ENCODE results near the gene TUBB3. TPM values are rescaled to one million over a fixed set of nuclear protein-coding genes. Genes with fewer than 3 reads are reported as not detected.
"Not testable (repeated sequence)": the region's sequence is repeated elsewhere in the genome, so short reads cannot be mapped to it uniquely, and the experiment has no call there.

Gene TUBB3
- total RNA-seq, 1 donor from 2014 or later = 26.4 TPM

GRCh38 chr16:89964201-89964600 is 41.1 kb downstream of the TUBB3 start:
- Mint-ChIP-seq H3K4me3 (no peak overlapping the region), H3K27ac (no peak overlapping the region), H3K36me3 (peaks cover 20% of the 10 kb centered on the region), H3K4me1 (no peaks in the 10 kb centered on the region), H3K27me3 (ENCODE audit: low read depth) (no peaks in the 10 kb centered on the region), H3K9me3 (peaks cover 4% of the 10 kb centered on the region)
- TF ChIP-seq, protein P1, sequence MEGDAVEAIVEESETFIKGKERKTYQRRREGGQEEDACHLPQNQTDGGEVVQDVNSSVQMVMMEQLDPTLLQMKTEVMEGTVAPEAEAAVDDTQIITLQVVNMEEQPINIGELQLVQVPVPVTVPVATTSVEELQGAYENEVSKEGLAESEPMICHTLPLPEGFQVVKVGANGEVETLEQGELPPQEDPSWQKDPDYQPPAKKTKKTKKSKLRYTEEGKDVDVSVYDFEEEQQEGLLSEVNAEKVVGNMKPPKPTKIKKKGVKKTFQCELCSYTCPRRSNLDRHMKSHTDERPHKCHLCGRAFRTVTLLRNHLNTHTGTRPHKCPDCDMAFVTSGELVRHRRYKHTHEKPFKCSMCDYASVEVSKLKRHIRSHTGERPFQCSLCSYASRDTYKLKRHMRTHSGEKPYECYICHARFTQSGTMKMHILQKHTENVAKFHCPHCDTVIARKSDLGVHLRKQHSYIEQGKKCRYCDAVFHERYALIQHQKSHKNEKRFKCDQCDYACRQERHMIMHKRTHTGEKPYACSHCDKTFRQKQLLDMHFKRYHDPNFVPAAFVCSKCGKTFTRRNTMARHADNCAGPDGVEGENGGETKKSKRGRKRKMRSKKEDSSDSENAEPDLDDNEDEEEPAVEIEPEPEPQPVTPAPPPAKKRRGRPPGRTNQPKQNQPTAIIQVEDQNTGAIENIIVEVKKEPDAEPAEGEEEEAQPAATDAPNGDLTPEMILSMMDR (IDR thresholded peaks at IDR 0.05; ENCODE audit: unreplicated experiment) = no peak
- DNase-seq (ENCODE audit: low spot score in 2 of 2, unreplicated experiment in 2 of 2) = no peak

DNA sequence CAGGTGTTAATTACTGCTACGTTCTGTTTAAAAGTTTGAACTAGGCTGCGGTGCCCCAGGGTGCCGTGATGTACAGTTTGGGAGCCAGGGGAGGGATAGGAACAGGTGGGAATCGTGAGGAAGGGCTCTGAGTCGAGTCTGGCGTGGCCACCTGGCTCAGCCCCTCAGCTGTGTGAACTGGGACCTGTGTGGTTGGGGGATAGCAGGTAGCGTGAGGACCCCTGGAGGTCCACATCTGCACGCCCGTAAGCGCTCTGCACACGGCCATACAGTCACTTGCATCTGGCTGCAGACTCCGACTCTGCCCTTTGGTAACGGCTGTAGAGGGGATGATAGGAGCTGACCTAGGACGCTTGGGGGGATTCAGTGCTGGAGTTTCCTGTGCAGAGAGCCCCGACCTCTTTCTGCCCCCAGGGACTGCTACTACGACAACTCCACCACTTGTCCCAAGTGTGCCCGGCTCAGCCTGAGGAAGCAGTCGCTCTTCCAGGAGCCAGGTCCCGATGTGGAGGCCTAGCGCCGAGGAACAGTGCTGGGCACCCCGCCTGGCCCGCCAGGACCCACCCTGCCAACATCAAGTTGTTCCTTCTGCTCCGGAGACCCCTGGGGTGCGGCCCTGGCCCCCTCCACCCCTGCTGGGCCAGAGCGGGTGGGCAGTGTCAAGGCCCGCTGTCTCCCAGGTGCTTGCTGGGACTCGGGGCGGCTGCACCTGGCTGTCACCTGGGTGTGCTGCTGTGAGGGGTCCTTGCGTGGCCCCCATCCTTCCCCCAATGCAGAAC is 42.5 kb downstream of the TUBB3 start:
- Mint-ChIP-seq H3K27me3 (ENCODE audit: low read depth) (no peaks in the 10 kb centered on the region), H3K9me3 (peaks cover 8% of the 10 kb centered on the region), H3K4me3 (no peak overlapping the region), H3K36me3 (peaks cover 17% of the 10 kb centered on the region), H3K4me1 (no peaks in the 10 kb centered on the region), H3K27ac (peak overlapping the region; percentile 4)
- TF ChIP-seq, protein P1 (IDR thresholded peaks at IDR 0.05; ENCODE audit: unreplicated experiment) = no peak
- DNase-seq (ENCODE audit: low spot score in 2 of 2, unreplicated experiment in 2 of 2) = no peak

- H3K4me3 Mint-ChIP-seq = no peak overlapping the region
- DNase-seq (ENCODE audit: low spot score in 2 of 2, unreplicated experiment in 2 of 2) = no peak
- TF ChIP-seq, protein P1 (IDR thresholded peaks at IDR 0.05; ENCODE audit: unreplicated experiment) = no peak
- peaks cover 12% of the 10 kb centered on the region for H3K9me3 Mint-ChIP-seq
- no peaks in the 10 kb centered on the region for H3K4me1 Mint-ChIP-seq
- H3K27ac Mint-ChIP-seq = no peak overlapping the region
- H3K27me3 Mint-ChIP-seq (ENCODE audit: low read depth) = no peaks in the 10 kb centered on the region
- peaks cover 18% of the 10 kb centered on the region for H3K36me3 Mint-ChIP-seq
Observed at GRCh38 chr16:89966756-89967155, 43.6 kb downstream of the TUBB3 start.

GRCh38 chr16:89967436-89967835 is 44.3 kb downstream of the TUBB3 start:
- Mint-ChIP-seq H3K36me3 (peaks cover 21% of the 10 kb centered on the region), H3K9me3 (peaks cover 12% of the 10 kb centered on the region)
- DNase-seq (ENCODE audit: low spot score in 2 of 2, unreplicated experiment in 2 of 2); H3K4me3 Mint-ChIP-seq; H3K4me1 Mint-ChIP-seq; H3K27ac Mint-ChIP-seq; H3K27me3 Mint-ChIP-seq (ENCODE audit: low read depth): not testable (repeated sequence)

DNA sequence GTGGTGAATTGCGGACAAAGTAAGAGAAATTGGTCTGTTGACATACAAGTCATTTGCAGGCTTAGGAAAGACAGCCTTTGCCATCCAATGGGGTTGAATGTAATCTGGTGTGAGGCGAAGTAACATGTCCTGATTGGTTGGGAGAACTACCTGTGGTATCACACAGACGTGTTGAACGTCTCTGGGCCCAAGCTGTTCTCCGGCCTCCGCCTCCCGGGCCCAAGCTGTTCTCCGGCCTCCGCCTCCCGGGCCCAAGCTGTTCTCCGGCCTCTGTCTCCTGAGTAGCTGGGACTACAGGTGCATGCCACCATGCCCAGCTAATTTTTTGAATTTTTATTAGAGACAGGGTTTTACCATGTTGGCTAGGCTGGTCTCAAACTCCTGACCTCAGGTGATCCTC is 44.9 kb downstream of the TUBB3 start:
- not testable (repeated sequence) for H3K27ac Mint-ChIP-seq; H3K4me1 Mint-ChIP-seq; DNase-seq (ENCODE audit: low spot score in 2 of 2, unreplicated experiment in 2 of 2); H3K27me3 Mint-ChIP-seq (ENCODE audit: low read depth); H3K4me3 Mint-ChIP-seq
- H3K9me3 Mint-ChIP-seq = peaks cover 12% of the 10 kb centered on the region
- H3K36me3 Mint-ChIP-seq = peaks cover 21% of the 10 kb centered on the region

DNA sequence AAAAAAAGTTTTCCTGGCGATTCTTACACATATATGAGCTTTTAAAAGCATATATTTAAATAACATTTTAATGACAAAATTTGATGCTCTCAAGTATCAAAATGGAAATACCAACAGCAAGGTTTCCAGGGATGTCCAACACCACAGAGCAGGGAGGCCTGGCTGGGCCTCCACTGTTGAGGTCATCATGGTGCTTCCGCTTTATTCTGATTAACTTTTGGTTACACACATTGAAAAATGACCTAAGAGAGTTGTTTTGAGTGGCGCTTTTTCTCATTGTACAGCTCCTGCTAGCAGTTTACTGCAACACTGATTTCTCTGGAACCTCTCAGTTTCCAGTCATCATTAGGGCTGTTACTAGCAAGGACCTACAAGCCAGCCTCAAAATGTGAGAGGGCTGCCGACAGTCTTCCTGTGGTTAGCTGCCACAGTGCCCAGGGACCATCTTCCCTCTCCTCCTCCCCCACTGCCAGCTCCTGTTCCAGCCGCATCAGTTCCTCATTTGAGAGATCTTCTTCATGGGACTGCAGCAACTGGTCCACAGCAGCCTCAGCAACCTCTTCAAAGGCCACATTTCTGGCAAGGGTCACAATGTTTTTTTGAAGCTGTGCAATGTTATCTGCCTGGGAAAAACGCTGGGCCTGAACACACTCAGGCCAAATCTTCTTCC is 46.7 kb downstream of the TUBB3 start:
- no peak overlapping the region for H3K4me3 Mint-ChIP-seq
- DNase-seq (ENCODE audit: low spot score in 2 of 2, unreplicated experiment in 2 of 2) = no peak
- H3K9me3 Mint-ChIP-seq = peaks cover 12% of the 10 kb centered on the region
- peaks cover 11% of the 10 kb centered on the region for H3K4me1 Mint-ChIP-seq
- TF ChIP-seq, protein P1 (IDR thresholded peaks at IDR 0.05; ENCODE audit: unreplicated experiment) = no peak
- H3K27me3 Mint-ChIP-seq (ENCODE audit: low read depth) = no peaks in the 10 kb centered on the region
- H3K27ac Mint-ChIP-seq = no peak overlapping the region
- H3K36me3 Mint-ChIP-seq = peaks cover 20% of the 10 kb centered on the region

Measured in mesothelial cell of epicardium (in vitro differentiated cells).